Esophagus squamous epithelium (tissue), 5 donors: ENCODE measurements around the gene SALL1. TPM values are rescaled to one million over a fixed set of nuclear protein-coding genes. Genes with fewer than 3 reads are reported as not detected.

Experiments used
- DNase-seq: peaks from one replicate; lab custom pipeline; 2025; lab: John Stamatoyannopoulos, UW
- H3K27ac ChIP-seq, 4 donors: fragments of 200-600 bp; sonication (generic); one replicate each; pipeline ENCODE4 v1.5.1; 2016 to 2019; ENCODE audit warnings: mild to moderate bottlenecking in 1 of 4
- H3K27me3 ChIP-seq, 4 donors: fragments of 200-600 bp; sonication (generic); 1 replicate in 3 of 4; 2 replicates in 1 of 4; pipeline versions ENCODE4 v1.5.1 to v1.6.0; 2017 to 2021; ENCODE audit warnings: antibody characterized with exemption in 1 of 4
- H3K36me3 ChIP-seq, 3 donors: fragments of 200-600 bp; sonication (generic); one replicate each; pipeline ENCODE4 v1.5.1; 2016 to 2019
- H3K4me1 ChIP-seq, 3 donors: fragments of 200-600 bp; sonication (generic); one replicate each; pipeline ENCODE4 v1.5.1; 2017 to 2019
- H3K4me3 ChIP-seq, 4 donors: fragments of 200-600 bp; sonication (generic); 1 replicate in 3 of 4; 2 replicates in 1 of 4; pipeline ENCODE4 v1.5.1; 2016 to 2019; ENCODE audit warnings: mild to moderate bottlenecking in 2 of 4, moderate library complexity in 1 of 4
- H3K9me3 ChIP-seq, 3 donors: fragments of 200-600 bp; sonication (generic); one replicate each; pipeline ENCODE4 v1.5.1; 2016 to 2019
- CTCF ChIP-seq, 6 experiments: fragments of 450-650 bp in 4 of 6; fragments of 200-600 bp in 2 of 6; sonication (generic) in 2 of 6; IDR thresholded peaks; one replicate each; pipeline ENCODE4 v1.5.1; 2016 to 2019; ENCODE audit warnings: antibody characterized with exemption in 6 of 6, mild to moderate bottlenecking in 4 of 6, moderate library complexity in 4 of 6
- POLR2A ChIP-seq, 4 donors: fragments of 450-650 bp; IDR thresholded peaks; one replicate each; pipeline ENCODE4 v1.6.1; 2017; ENCODE audit warnings: antibody characterized with exemption in 4 of 4, mild to moderate bottlenecking in 4 of 4, moderate library complexity in 3 of 4
- WGBS, 2 donors: methylation state at CpG; one replicate each; pipeline ENCODE4 v1.1.5; 2018; 5-methylcytosine and 5-hydroxymethylcytosine counted together
- intact Hi-C: fragments of 100-400 bp; cut with DNase I; formaldehyde crosslinking; loops from one replicate; pipeline ENCODE4 v1.15.0; 2022
- total RNA-seq, 4 donors: library from RNA; depleted of rRNA; stranded (reverse); fragments of >200 nt; gene quantifications; one replicate each; pipeline ENCODE4 v1.1.0, GENCODE V29; 2016
- donor health status: DM: yes; HTN: yes; CAD: no.

SALL1 gene
- total RNA-seq, 4 donors from 2014 or later = 0.04 to 0.95 TPM; not detected in 2

- Histone ChIP-seq H3K27ac (no peak overlapping the region), H3K27me3 (peaks cover 0 to 67% (median 4%) of the 10 kb centered on the region in 4 donors), H3K36me3 (no peaks in the 10 kb centered on the region), H3K4me1 (peaks cover 0 to 6% (median 0%) of the 10 kb centered on the region in 3 donors), H3K4me3 (no peak overlapping the region), H3K9me3 (no peaks in the 10 kb centered on the region)
- no peak for TF ChIP-seq CTCF (IDR thresholded peaks at IDR 0.05)
- no peak for TF ChIP-seq POLR2A (IDR thresholded peaks at IDR 0.05)
- intact Hi-C loops = no loop called here
- WGBS, 2 donors = 47 to 51% methylated on average over 3 of the region's 3 CpGs
- no peak for DNase-seq
These were observed 38.7 kb downstream of the SALL1 start for GRCh38 chr16:51112323-51112722.

- no peak for TF ChIP-seq POLR2A (IDR thresholded peaks at IDR 0.05)
- TF ChIP-seq CTCF (IDR thresholded peaks at IDR 0.05) = no peak
- DNase-seq = no peak
- Histone ChIP-seq H3K4me3 (no peak overlapping the region), H3K36me3 (no peaks in the 10 kb centered on the region), H3K27ac (no peak overlapping the region), H3K4me1 (peaks cover 0 to 6% (median 0%) of the 10 kb centered on the region in 3 donors), H3K27me3 (peaks cover 0 to 67% (median 4%) of the 10 kb centered on the region in 4 donors), H3K9me3 (no peaks in the 10 kb centered on the region)
- intact Hi-C loops = no loop called here
- WGBS, 2 donors = 25 to 41% methylated on average over 6 of the region's 6 CpGs
These were observed 39.3 kb downstream of the SALL1 start for GRCh38 chr16:51111759-51112158.

- TF ChIP-seq POLR2A (IDR thresholded peaks at IDR 0.05) (no peak), CTCF (IDR thresholded peaks at IDR 0.05) (no peak)
- H3K9me3 ChIP-seq = no peaks in the 10 kb centered on the region
- intact Hi-C loops = no loop called here
- H3K36me3 ChIP-seq = no peaks in the 10 kb centered on the region
- 69 to 80% methylated on average over 3 of the region's 3 CpGs for WGBS, 2 donors
- H3K27me3 ChIP-seq = peaks cover 0 to 60% (median 4%) of the 10 kb centered on the region in 4 donors
- no peak for DNase-seq
- H3K27ac ChIP-seq = no peak overlapping the region
- H3K4me3 ChIP-seq = no peak overlapping the region
- H3K4me1 ChIP-seq = peaks cover 0 to 6% (median 0%) of the 10 kb centered on the region in 3 donors
These were observed 40.3 kb downstream of the SALL1 start for GRCh38 chr16:51110700-51111157.

DNA sequence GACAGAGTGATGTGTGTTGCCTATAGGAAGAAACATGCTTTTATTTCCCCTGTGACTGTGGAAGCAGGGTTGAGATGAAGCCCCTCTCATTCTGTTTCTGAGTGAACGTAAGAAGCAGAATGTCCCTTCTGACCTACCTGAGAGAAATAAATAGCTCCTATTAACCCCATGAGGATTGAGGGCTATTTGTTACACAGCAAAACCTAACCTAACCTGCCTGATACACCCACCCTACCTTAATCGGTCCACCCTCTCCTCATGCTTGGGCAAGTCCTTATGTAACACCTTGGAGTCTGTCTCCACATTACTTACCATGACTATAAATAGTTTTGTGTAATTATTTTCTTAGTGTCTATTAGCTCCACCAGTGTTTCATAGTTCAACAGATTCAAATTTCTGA lies 41.9 kb downstream of the SALL1 start:
- intact Hi-C loops = no loop called here
- H3K4me1 ChIP-seq = peaks cover 0 to 6% (median 0%) of the 10 kb centered on the region in 3 donors
- no peak overlapping the region for H3K27ac ChIP-seq
- 79 to 83% methylated on average over 2 of the region's 2 CpGs for WGBS, 2 donors
- H3K4me3 ChIP-seq = no peak overlapping the region
- no peak for TF ChIP-seq CTCF (IDR thresholded peaks at IDR 0.05)
- no peak for TF ChIP-seq POLR2A (IDR thresholded peaks at IDR 0.05)
- H3K36me3 ChIP-seq = no peaks in the 10 kb centered on the region
- no peaks in the 10 kb centered on the region for H3K9me3 ChIP-seq
- peaks cover 0 to 44% (median 4%) of the 10 kb centered on the region in 4 donors for H3K27me3 ChIP-seq
- DNase-seq = no peak

DNA sequence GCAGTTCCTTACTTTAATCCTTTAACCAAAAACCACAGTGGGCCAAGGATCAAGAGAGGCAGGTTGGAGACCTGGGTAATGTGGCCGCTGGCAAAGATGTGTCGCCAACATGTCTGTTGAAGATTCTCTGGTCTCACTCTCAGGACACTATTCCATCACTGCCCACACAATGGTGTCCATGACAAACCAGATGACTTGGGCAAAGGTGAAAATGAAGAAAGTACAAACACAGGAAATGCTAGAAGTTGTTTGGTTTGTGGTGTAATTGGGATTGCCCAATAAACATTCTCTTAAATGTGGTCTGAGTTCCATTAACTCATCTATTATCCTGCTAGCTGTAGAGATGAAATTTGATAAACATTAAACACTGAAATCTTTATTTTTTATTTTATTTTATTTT lies 43.3 kb downstream of the SALL1 start:
- no peak overlapping the region for H3K4me3 ChIP-seq
- intact Hi-C loops = no loop called here
- 86 to 93% methylated on average over 2 of the region's 2 CpGs for WGBS, 2 donors
- no peak overlapping the region for H3K27ac ChIP-seq
- no peak for DNase-seq
- no peaks in the 10 kb centered on the region for H3K36me3 ChIP-seq
- no peaks in the 10 kb centered on the region for H3K9me3 ChIP-seq
- no peaks in the 10 kb centered on the region for H3K4me1 ChIP-seq
- peaks cover 0 to 30% (median 0%) of the 10 kb centered on the region in 4 donors for H3K27me3 ChIP-seq
- TF ChIP-seq POLR2A (IDR thresholded peaks at IDR 0.05) (no peak), CTCF (IDR thresholded peaks at IDR 0.05) (no peak)
